Measurements from ENCODE around the gene MAGEB1.

MAGEB1 gene

GRCh38 chrX:30230395-30230794, 16.6 kb upstream of the MAGEB1 start, which contains the start of gene MAGEB3:
MAGEB3 (plus strand) TSS chrX:30230657; CDS start chrX:30235925, 5,268 bp downstream.
- Histone ChIP-seq H3K9me3 (ENCODE audit: low read depth, low read length) (no peaks in the 10 kb centered on the region), H3K9ac (ENCODE audit: insufficient read length) (no peak within 1 kb of the TSS), H3K4me3 (no peak within 1 kb of the TSS), H3K36me3 (ENCODE audit: insufficient read depth, low read length) (no peaks in the 10 kb centered on the region), H3K27ac (no peak within 1 kb of the TSS)
- DNase-seq (ENCODE audit: low read depth, low spot score): no peak
- TF ChIP-seq FOXP2 (optimal IDR thresholded peaks at IDR 0.05; ENCODE audit: control extremely low read depth, extremely low read length, insufficient read depth) (no peak), EZH2 (IDR thresholded peaks at IDR 0.05) (no peak), POLR2AphosphoS5 (IDR thresholded peaks at IDR 0.05; ENCODE audit: borderline replicate concordance, low read depth, low read length) (no peak)

GRCh38 chrX:30241724-30242415, 5.1 kb upstream of the MAGEB1 start, which contains the start of gene MAGEB4:
MAGEB4 (plus strand) TSS chrX:30242000; CDS start chrX:30242136, 136 bp downstream.
- no peak for TF ChIP-seq POLR2AphosphoS5 (IDR thresholded peaks at IDR 0.05; ENCODE audit: borderline replicate concordance, low read depth, low read length)
- no peak for TF ChIP-seq EZH2 (IDR thresholded peaks at IDR 0.05)
- no peak for TF ChIP-seq FOXP2 (optimal IDR thresholded peaks at IDR 0.05; ENCODE audit: control extremely low read depth, extremely low read length, insufficient read depth)
- DNase-seq (ENCODE audit: low read depth, low spot score): no peak
- Histone ChIP-seq H3K9me3 (ENCODE audit: low read depth, low read length) (no peaks in the 10 kb centered on the region), H3K36me3 (ENCODE audit: insufficient read depth, low read length) (no peaks in the 10 kb centered on the region), H3K27ac (no peak within 1 kb of the TSS), H3K4me3 (no peak within 1 kb of the TSS), H3K9ac (ENCODE audit: insufficient read length) (no peak within 1 kb of the TSS)

GRCh38 chrX:30248854-30249253, 1.9 kb downstream of the MAGEB1 start:
- DNase-seq (ENCODE audit: low read depth, low spot score): no peak
- no peak overlapping the region for H3K27ac ChIP-seq
- no peak overlapping the region for H3K4me3 ChIP-seq
- no peak for TF ChIP-seq EZH2 (IDR thresholded peaks at IDR 0.05)
- no peak for TF ChIP-seq FOXP2 (optimal IDR thresholded peaks at IDR 0.05; ENCODE audit: control extremely low read depth, extremely low read length, insufficient read depth)
- TF ChIP-seq POLR2AphosphoS5 (IDR thresholded peaks at IDR 0.05; ENCODE audit: borderline replicate concordance, low read depth, low read length): no peak
- H3K9ac ChIP-seq (ENCODE audit: insufficient read length): no peak overlapping the region
- H3K9me3 ChIP-seq (ENCODE audit: low read depth, low read length): no peaks in the 10 kb centered on the region
- H3K36me3 ChIP-seq (ENCODE audit: insufficient read depth, low read length): no peaks in the 10 kb centered on the region

- no peak overlapping the region for H3K4me3 ChIP-seq
- no peak for DNase-seq (ENCODE audit: low read depth, low spot score)
- TF ChIP-seq POLR2AphosphoS5 (IDR thresholded peaks at IDR 0.05; ENCODE audit: borderline replicate concordance, low read depth, low read length): no peak
- TF ChIP-seq FOXP2 (optimal IDR thresholded peaks at IDR 0.05; ENCODE audit: control extremely low read depth, extremely low read length, insufficient read depth): no peak
- TF ChIP-seq EZH2 (IDR thresholded peaks at IDR 0.05): no peak
- no peaks in the 10 kb centered on the region for H3K9me3 ChIP-seq (ENCODE audit: low read depth, low read length)
- no peaks in the 10 kb centered on the region for H3K36me3 ChIP-seq (ENCODE audit: insufficient read depth, low read length)
- H3K9ac ChIP-seq (ENCODE audit: insufficient read length): no peak overlapping the region
- H3K27ac ChIP-seq: no peak overlapping the region
Measured at GRCh38 chrX:30253257-30253656, 6.3 kb downstream of the MAGEB1 start.

- Histone ChIP-seq H3K4me3 (no peak overlapping the region), H3K9ac (ENCODE audit: insufficient read length) (no peak overlapping the region), H3K27ac (no peak overlapping the region), H3K36me3 (ENCODE audit: insufficient read depth, low read length) (no peaks in the 10 kb centered on the region), H3K9me3 (ENCODE audit: low read depth, low read length) (no peaks in the 10 kb centered on the region)
- TF ChIP-seq POLR2AphosphoS5 (IDR thresholded peaks at IDR 0.05; ENCODE audit: borderline replicate concordance, low read depth, low read length) (no peak), FOXP2 (optimal IDR thresholded peaks at IDR 0.05; ENCODE audit: control extremely low read depth, extremely low read length, insufficient read depth) (no peak), EZH2 (IDR thresholded peaks at IDR 0.05) (no peak)
- DNase-seq (ENCODE audit: low read depth, low spot score): no peak
Measured at GRCh38 chrX:30259927-30260326, 13.0 kb downstream of the MAGEB1 start.

- Histone ChIP-seq H3K9me3 (ENCODE audit: low read depth, low read length) (no peaks in the 10 kb centered on the region), H3K36me3 (ENCODE audit: insufficient read depth, low read length) (no peaks in the 10 kb centered on the region), H3K27ac (no peak overlapping the region), H3K9ac (ENCODE audit: insufficient read length) (no peak overlapping the region), H3K4me3 (no peak overlapping the region)
- no peak for DNase-seq (ENCODE audit: low read depth, low spot score)
- TF ChIP-seq POLR2AphosphoS5 (IDR thresholded peaks at IDR 0.05; ENCODE audit: borderline replicate concordance, low read depth, low read length) (no peak), EZH2 (IDR thresholded peaks at IDR 0.05) (no peak), FOXP2 (optimal IDR thresholded peaks at IDR 0.05; ENCODE audit: control extremely low read depth, extremely low read length, insufficient read depth) (no peak)
Measured at GRCh38 chrX:30261012-30261411, 14.1 kb downstream of the MAGEB1 start.

GRCh38 chrX:30262763-30263162, 15.8 kb downstream of the MAGEB1 start:
- no peak overlapping the region for H3K4me3 ChIP-seq

GRCh38 chrX:30270639-30271038, 23.7 kb downstream of the MAGEB1 start:
- H3K36me3 ChIP-seq (ENCODE audit: insufficient read depth, low read length): no peaks in the 10 kb centered on the region
- no peak overlapping the region for H3K9ac ChIP-seq (ENCODE audit: insufficient read length)
- no peaks in the 10 kb centered on the region for H3K9me3 ChIP-seq (ENCODE audit: low read depth, low read length)
- H3K27ac ChIP-seq: no peak overlapping the region
- TF ChIP-seq EZH2 (IDR thresholded peaks at IDR 0.05) (no peak), POLR2AphosphoS5 (IDR thresholded peaks at IDR 0.05; ENCODE audit: borderline replicate concordance, low read depth, low read length) (no peak), FOXP2 (optimal IDR thresholded peaks at IDR 0.05; ENCODE audit: control extremely low read depth, extremely low read length, insufficient read depth) (no peak)
- H3K4me3 ChIP-seq: no peak overlapping the region
- DNase-seq (ENCODE audit: low read depth, low spot score): no peak

More at GRCh38 chrX:30262763-30263162, 15.8 kb downstream of the MAGEB1 start:
- TF ChIP-seq FOXP2 (optimal IDR thresholded peaks at IDR 0.05; ENCODE audit: control extremely low read depth, extremely low read length, insufficient read depth): no peak
- TF ChIP-seq EZH2 (IDR thresholded peaks at IDR 0.05): no peak
- TF ChIP-seq POLR2AphosphoS5 (IDR thresholded peaks at IDR 0.05; ENCODE audit: borderline replicate concordance, low read depth, low read length): no peak
- DNase-seq (ENCODE audit: low read depth, low spot score): no peak
- H3K9me3 ChIP-seq (ENCODE audit: low read depth, low read length): no peaks in the 10 kb centered on the region
- H3K27ac ChIP-seq: no peak overlapping the region
- H3K36me3 ChIP-seq (ENCODE audit: insufficient read depth, low read length): no peaks in the 10 kb centered on the region
- H3K9ac ChIP-seq (ENCODE audit: insufficient read length): no peak overlapping the region

All from SK-N-MC (cell line).